ENCODE data around the gene ALPG. TPM values are rescaled to one million over a fixed set of nuclear protein-coding genes. Genes with fewer than 3 reads are reported as not detected.
"Not testable (repeated sequence)": the region's sequence is repeated elsewhere in the genome, so short reads cannot be mapped to it uniquely, and the experiment has no call there.

ALPG gene
- total RNA-seq, 1 experiment from 2014 or later = 65.3 TPM

GRCh38 chr2:232369126-232369951, 37.3 kb upstream of the ALPG start:
- ATAC-seq (no peak), DNase-seq (ENCODE audit: low read depth, low spot score) (no peak)
- TF ChIP-seq POLR2AphosphoS5 (IDR thresholded peaks at IDR 0.05; ENCODE audit: low read depth, low read length) = no peak
- no peak for TF ChIP-seq TCF7L2 (IDR thresholded peaks at IDR 0.05; ENCODE audit: low read depth, low read length)
- no peak for TF ChIP-seq SIN3A (IDR thresholded peaks at IDR 0.05; ENCODE audit: borderline replicate concordance, insufficient read depth, low read depth, low read length)
- no peak for TF ChIP-seq CTCF (IDR thresholded peaks at IDR 0.05)
- no peak for TF ChIP-seq REST (IDR thresholded peaks at IDR 0.05; ENCODE audit: insufficient read depth in 1 of 2, low read depth in 2 of 2, low read length in 1 of 2)
- H3K27ac ChIP-seq (ENCODE audit: low read length) = peak overlapping the region; percentile 45; the same call in 1 of the 2 replicates
- POLR2A ChIA-PET = no interaction called here
- no peaks in the 10 kb centered on the region for H3K36me3 ChIP-seq (ENCODE audit: control insufficient read depth, insufficient read depth, low read length)
- in situ Hi-C loops (cut with HindIII; ENCODE audit: low pct_unique_long_range_greater_than_20kb, low sequenced_read_pairs) (no loop called here), intact Hi-C loops (cut with micrococcal nuclease; ENCODE audit: unreplicated experiment) (no loop called here)
- peaks cover 12% of the 10 kb centered on the region for H3K4me1 ChIP-seq (ENCODE audit: control insufficient read depth, insufficient read depth, low read length)
- BruUV-seq (replicated peaks) = no TSS peak
- no peaks in the 10 kb centered on the region for H3K9me3 ChIP-seq (ENCODE audit: control insufficient read depth, insufficient read depth, low read depth, low read length)
- CTCF ChIA-PET = interaction anchor here (0.7 kb wide), 1 partner anchor 462 kb away, joined by 3 read pairs; no protein-coding TSS in a partner anchor
- no peak overlapping the region for H3K4me3 ChIP-seq (ENCODE audit: low read depth in 2 of 2, low read length in 2 of 2)
- no peaks in the 10 kb centered on the region for H3K27me3 ChIP-seq (ENCODE audit: control insufficient read depth, insufficient read depth, low read length)

GRCh38 chr2:232370007-232370406, 36.6 kb upstream of the ALPG start:
- H3K4me3 ChIP-seq (ENCODE audit: low read depth in 2 of 2, low read length in 2 of 2); in situ Hi-C loops (cut with HindIII; ENCODE audit: low pct_unique_long_range_greater_than_20kb, low sequenced_read_pairs); H3K27ac ChIP-seq (ENCODE audit: low read length); H3K27me3 ChIP-seq (ENCODE audit: control insufficient read depth, insufficient read depth, low read length); intact Hi-C loops (cut with micrococcal nuclease; ENCODE audit: unreplicated experiment); ATAC-seq; H3K36me3 ChIP-seq (ENCODE audit: control insufficient read depth, insufficient read depth, low read length); H3K9me3 ChIP-seq (ENCODE audit: control insufficient read depth, insufficient read depth, low read depth, low read length); POLR2A ChIA-PET; DNase-seq (ENCODE audit: low read depth, low spot score); BruUV-seq (replicated peaks): not testable (repeated sequence)
- CTCF ChIA-PET = interaction anchor here (0.7 kb wide), 1 partner anchor 463 kb away, joined by 3 read pairs; no protein-coding TSS in a partner anchor
- H3K4me1 ChIP-seq (ENCODE audit: control insufficient read depth, insufficient read depth, low read length) = peaks cover 12% of the 10 kb centered on the region
